MCF 10A (cell line): ENCODE measurements around the gene COMTD1. TPM values are rescaled to one million over a fixed set of nuclear protein-coding genes. Genes with fewer than 3 reads are reported as not detected.
"Not testable (repeated sequence)": the region's sequence is repeated elsewhere in the genome, so short reads cannot be mapped to it uniquely, and the experiment has no call there.

Experiments used
- BruUV-seq: library from RNA; stranded (reverse); fragments of 400-500 nt; replicated peaks from 2 replicates; lab custom pipeline; 2021; lab: Mats Ljungman, UMichigan
- CTCF ChIA-PET: fragments of 300-600 bp; sonication (Branson Sonifier 250); formaldehyde crosslinking; extraction: SDS; loops from one replicate; lab custom pipeline; 2021; ENCODE audit warnings: antibody characterized with exemption, inconsistent platforms; lab: Yijun Ruan, JAX
- POLR2A ChIA-PET: fragments of 300-600, 350-650 bp; sonication (Branson Sonifier 250); formaldehyde crosslinking; extraction: SDS; loops from one replicate; lab custom pipeline; 2020; ENCODE audit warnings: antibody characterized with exemption, inconsistent platforms; lab: Yijun Ruan, JAX
- DNase-seq: peaks from one replicate; pipeline ENCODE4 v3.0.0-alpha.2; 2018; ENCODE audit not compliant: unreplicated experiment
- H3K27ac Mint-ChIP-seq: one replicate; pipeline ENCODE4 v1.8.0; 2022; ENCODE audit warnings: mild to moderate bottlenecking, low read depth, mixed read lengths; ENCODE audit not compliant: unreplicated experiment
- H3K27me3 Mint-ChIP-seq: one replicate; pipeline ENCODE4 v1.8.0; 2022; ENCODE audit warnings: mixed read lengths; ENCODE audit not compliant: insufficient read depth, unreplicated experiment
- H3K36me3 Mint-ChIP-seq: one replicate; pipeline ENCODE4 v1.8.0; 2022; ENCODE audit warnings: mild to moderate bottlenecking, moderate library complexity, mixed read lengths; ENCODE audit not compliant: insufficient read depth, unreplicated experiment
- H3K4me1 Mint-ChIP-seq: one replicate; pipeline ENCODE4 v1.8.0; 2022; ENCODE audit warnings: mixed read lengths; ENCODE audit not compliant: insufficient read depth, unreplicated experiment
- H3K4me3 Mint-ChIP-seq: one replicate; pipeline ENCODE4 v1.8.0; 2022; ENCODE audit warnings: mild to moderate bottlenecking, moderate library complexity, mixed read lengths; ENCODE audit not compliant: unreplicated experiment
- H3K9me3 Mint-ChIP-seq: one replicate; pipeline ENCODE4 v1.8.0; 2022; ENCODE audit warnings: mixed read lengths; ENCODE audit not compliant: unreplicated experiment
- CTCF ChIP-seq: fragments of 200-600 bp; IDR thresholded peaks from one replicate; pipeline ENCODE4 v1.8.0; 2022; ENCODE audit warnings: antibody characterized with exemption, mild to moderate bottlenecking; ENCODE audit not compliant: unreplicated experiment
- intact Hi-C: fragments of 100-400 bp; cut with micrococcal nuclease; formaldehyde crosslinking; loops from 2 replicates; pipeline ENCODE4 v1.14.1; 2022
- total RNA-seq: library from RNA; stranded (reverse); gene quantifications from 2 replicates; pipeline ENCODE4 v1.2.3, GENCODE V29; 2022

The COMTD1 gene
- total RNA-seq, 1 experiment from 2014 or later = 34.3 TPM

- TF ChIP-seq CTCF = no peak
- DNase-seq = peak; percentile 67
- Mint-ChIP-seq H3K27me3 (no peaks in the 10 kb centered on the region), H3K4me1 (peaks cover 51% of the 10 kb centered on the region), H3K4me3 (no peak overlapping the region), H3K9me3 (no peaks in the 10 kb centered on the region), H3K27ac (peak overlapping the region; percentile 88), H3K36me3 (peaks cover 9% of the 10 kb centered on the region)
- ChIA-PET CTCF (interaction anchor here (0.5 to 0.7 kb wide), 2 partner anchors 56 to 845 kb away, joined by 3 read pairs; no protein-coding TSS in a partner anchor), POLR2A (interaction anchor here (0.7 to 18.0 kb wide), 5 partner anchors 9 to 178 kb away, joined by 3 to 615 read pairs (median 41); partner anchors contain the start of genes COMTD1 and VDAC2)
- intact Hi-C loops = no loop called here
- BruUV-seq = no TSS peak
These were observed 33.3 kb downstream of the COMTD1 start for GRCh38 chr10:75202321-75203045.

- H3K4me1 Mint-ChIP-seq = peaks cover 45% of the 10 kb centered on the region
- no peak for TF ChIP-seq CTCF
- intact Hi-C loops = no loop called here
- H3K4me3 Mint-ChIP-seq = no peak overlapping the region
- no peak overlapping the region for H3K27ac Mint-ChIP-seq
- H3K27me3 Mint-ChIP-seq = no peaks in the 10 kb centered on the region
- CTCF ChIA-PET = interaction anchor here (0.5 to 0.8 kb wide), 3 partner anchors 55 to 1630 kb away, joined by 3 read pairs; no protein-coding TSS in a partner anchor
- H3K36me3 Mint-ChIP-seq = peaks cover 6% of the 10 kb centered on the region
- POLR2A ChIA-PET = interaction anchor here (0.7 to 18.0 kb wide), 5 partner anchors 10 to 179 kb away, joined by 3 to 615 read pairs (median 41); partner anchors contain the start of genes COMTD1 and VDAC2
- no TSS peak for BruUV-seq
- no peaks in the 10 kb centered on the region for H3K9me3 Mint-ChIP-seq
- DNase-seq = no peak
These were observed 33.9 kb downstream of the COMTD1 start for GRCh38 chr10:75201793-75202307.

- DNase-seq, H3K36me3 Mint-ChIP-seq, H3K27me3 Mint-ChIP-seq, intact Hi-C loops, H3K27ac Mint-ChIP-seq, H3K4me3 Mint-ChIP-seq, H3K9me3 Mint-ChIP-seq, BruUV-seq: not testable (repeated sequence)
- ChIA-PET POLR2A (interaction anchor here (0.7 to 6.0 kb wide), 5 partner anchors 8 to 34 kb away, joined by 3 to 41 read pairs (median 9); partner anchors contain the start of gene VDAC2), CTCF (interaction anchor here (0.6 to 1.3 kb wide), 4 partner anchors 10 to 36 kb away, joined by 3 to 4 read pairs (median 4); partner anchors contain the start of genes COMTD1 and VDAC2)
- peaks cover 50% of the 10 kb centered on the region for H3K4me1 Mint-ChIP-seq
These were observed 35.8 kb downstream of the COMTD1 start for GRCh38 chr10:75199949-75200348.

GRCh38 chr10:75197906-75198305 is 37.9 kb downstream of the COMTD1 start:
- Mint-ChIP-seq H3K27ac (no peak overlapping the region), H3K27me3 (no peaks in the 10 kb centered on the region), H3K36me3 (peaks cover 5% of the 10 kb centered on the region), H3K9me3 (no peaks in the 10 kb centered on the region), H3K4me3 (no peak overlapping the region), H3K4me1 (peaks cover 45% of the 10 kb centered on the region)
- intact Hi-C loops = no loop called here
- no peak for TF ChIP-seq CTCF
- CTCF ChIA-PET = interaction anchor here (0.6 to 3.2 kb wide), 5 partner anchors 11 to 32 kb away, joined by 3 to 12 read pairs (median 3); partner anchors contain the start of gene VDAC2
- no peak for DNase-seq
- POLR2A ChIA-PET = interaction anchor here (1.3 to 13.6 kb wide), 5 partner anchors 10 to 35 kb away, joined by 3 to 315 read pairs (median 3); partner anchors contain the start of gene VDAC2
- BruUV-seq = no TSS peak
